Activated T-helper 17 cell treated with anti-CD3 and anti-CD28 coated beads, Interleukin-2, amount 50 U/mL, for 72 hours (primary cell): ENCODE data around the gene CITED2. TPM values are rescaled to one million over a fixed set of nuclear protein-coding genes. Genes with fewer than 3 reads are reported as not detected.

ENCODE experiments used
- total RNA-seq, 2 donors: library from RNA; stranded (reverse); gene quantifications; one replicate each; pipeline ENCODE4 v1.2.3, GENCODE V29; 2022

Gene CITED2
- total RNA-seq, 2 donors from 2014 or later: 60.9 to 99.4 TPM

Other genes starting within 250 kb of the CITED2 start
- gene HECA, start 239.6 kb downstream of the CITED2 start, total RNA-seq: 10 to 100 TPM; 67.0 to 85.7 TPM
- gene TXLNB, start 82.7 kb downstream of the CITED2 start, total RNA-seq: under 1 TPM; 0.24 to 0.37 TPM